Left ventricle myocardium superior (tissue), 1 donor: Measurements from ENCODE around the gene SLC6A4. TPM values are rescaled to one million over a fixed set of nuclear protein-coding genes. Genes with fewer than 3 reads are reported as not detected.

Experiments
- ATAC-seq: fragments of 200-7000 bp; cut with Tn5 transposase; one replicate; pipeline ENCODE4 v1.9.1; 2020; ENCODE audit warnings: mild to moderate bottlenecking, moderate library complexity
- DNase-seq: peaks from one replicate; pipeline ENCODE4 v3.0.0-alpha.2; 2020
- intact Hi-C: fragments of 100-400 bp; cut with micrococcal nuclease; formaldehyde crosslinking; loops from one replicate; pipeline ENCODE4 v1.11.0; 2022
- total RNA-seq: library from RNA; stranded (reverse); fragmentation: NEBNext Ultra II Directional; extraction: Animal tissue kit (Norgen Biotek cat#: 25700); gene quantifications from one replicate; pipeline ENCODE4 v1.2.1, GENCODE V29; 2021
- donor health status: DM: no; HTN: yes; CAD: no; lungs with severe emphysema.

SLC6A4 gene
- total RNA-seq, 1 donor from 2014 or later: not detected

GRCh38 chr17:30196504-30196903 is 39.0 kb downstream of the SLC6A4 start:
- intact Hi-C loops: no loop called here
- ATAC-seq (no peak), DNase-seq (no peak)

DNA sequence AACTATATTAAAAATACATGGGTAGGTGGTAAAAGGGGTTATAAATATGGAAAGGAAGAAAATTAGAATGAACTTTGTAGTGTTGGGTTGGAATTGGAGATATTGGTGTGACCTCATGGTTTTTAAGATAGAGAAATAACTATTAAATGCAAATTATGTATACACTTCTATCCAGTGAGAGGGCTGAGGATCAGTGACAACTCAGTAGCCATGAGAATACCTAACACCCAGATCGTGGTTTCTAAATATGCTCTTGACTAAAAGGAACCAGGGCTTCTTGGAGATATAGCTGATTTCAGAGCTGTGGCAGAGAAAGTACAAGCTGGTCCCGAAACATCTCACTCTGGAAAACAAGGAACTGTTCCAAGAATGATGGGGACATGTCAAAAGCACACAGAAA is 44.4 kb downstream of the SLC6A4 start:
- ATAC-seq (no peak), DNase-seq (no peak)
- intact Hi-C loops: no loop called here

DNA sequence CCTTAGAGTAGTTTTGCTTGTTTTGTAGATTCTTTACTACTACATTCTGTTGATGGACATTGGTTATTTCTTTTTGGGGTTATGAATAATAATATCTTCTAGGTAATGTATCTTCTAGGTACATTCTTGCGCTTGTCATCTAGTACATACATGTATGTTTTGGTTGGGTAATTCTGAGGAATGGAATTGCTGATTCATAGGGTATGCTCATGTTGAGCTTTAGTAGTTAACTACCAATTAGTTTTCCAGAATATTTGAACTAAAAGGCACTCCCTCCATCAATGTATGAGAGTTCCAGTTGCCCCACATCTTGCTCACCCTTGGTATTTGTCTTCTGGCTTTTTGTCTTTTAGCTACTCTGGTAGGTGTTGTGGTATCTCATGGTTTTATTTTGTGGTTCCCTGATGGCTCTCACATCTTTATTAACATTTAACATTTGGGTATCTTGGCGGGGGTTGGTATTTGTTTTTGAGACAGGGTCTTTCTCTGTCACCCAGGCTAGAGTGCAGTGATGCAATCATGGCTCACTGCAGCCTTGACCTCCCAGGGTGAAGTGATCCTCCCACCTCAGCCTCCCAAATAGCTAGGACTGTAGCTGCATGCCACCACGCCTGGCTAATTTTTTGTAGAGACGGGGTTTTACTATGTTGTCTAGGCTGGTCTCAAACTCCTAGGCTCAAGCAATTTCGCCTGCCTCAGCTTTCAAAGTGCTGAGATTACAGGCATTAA is 47.1 kb downstream of the SLC6A4 start:
- intact Hi-C loops: no loop called here
- DNase-seq (no peak), ATAC-seq (no peak)

GRCh38 chr17:30187573-30187972 is 47.9 kb downstream of the SLC6A4 start:
- intact Hi-C loops: no loop called here
- DNase-seq (no peak), ATAC-seq (no peak)

- no peak for ATAC-seq
- intact Hi-C loops: no loop called here
Observed at GRCh38 chr17:30186761-30187160, 48.7 kb downstream of the SLC6A4 start.

GRCh38 chr17:30176855-30177254 is 58.6 kb downstream of the SLC6A4 start:
- intact Hi-C loops: no loop called here
- ATAC-seq: no peak
- no peak for DNase-seq

More at GRCh38 chr17:30186761-30187160, 48.7 kb downstream of the SLC6A4 start:
- DNase-seq: no peak

GRCh38 chr17:30174556-30174955 is 60.9 kb downstream of the SLC6A4 start:
- DNase-seq: no peak
- ATAC-seq: no peak
- intact Hi-C loops: no loop called here

DNA sequence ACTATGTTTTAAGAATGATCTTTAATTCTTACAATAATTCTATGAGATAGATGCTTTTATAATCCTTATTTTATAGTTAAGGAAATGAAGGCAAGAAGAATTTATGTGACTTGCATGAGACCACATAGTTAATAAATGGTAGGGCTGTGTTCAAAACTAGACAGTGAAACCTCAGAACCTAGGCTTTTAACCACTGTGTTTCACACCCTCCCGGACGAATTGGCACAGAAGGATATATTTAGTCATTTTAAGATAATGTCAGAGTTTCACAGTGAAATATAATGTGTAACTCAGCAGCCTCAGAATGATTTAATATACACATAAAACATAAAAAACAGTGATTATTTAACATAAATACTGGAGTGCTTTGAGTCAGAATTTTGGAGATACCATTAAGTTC is 61.8 kb downstream of the SLC6A4 start:
- DNase-seq: no peak
- intact Hi-C loops: no loop called here
- no peak for ATAC-seq

DNA sequence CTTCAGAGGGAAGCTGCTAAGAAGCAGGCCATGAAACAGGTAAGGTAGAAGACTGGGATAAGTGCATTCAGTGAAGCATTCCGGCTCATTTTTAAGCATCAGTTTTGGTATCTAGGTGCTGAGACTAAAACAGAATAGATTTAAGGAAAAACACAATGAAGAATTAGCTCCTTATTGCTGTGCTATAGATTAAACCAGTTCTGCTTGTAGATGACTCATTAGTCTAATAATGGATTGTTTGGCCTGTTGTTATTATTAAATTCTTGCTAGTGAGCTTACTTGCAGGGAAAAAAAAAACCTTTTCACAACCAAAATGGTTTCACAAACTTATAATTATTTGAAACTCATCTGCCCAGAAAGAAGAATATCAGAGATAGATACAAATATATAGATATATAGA is 62.9 kb downstream of the SLC6A4 start:
- no peak for ATAC-seq
- intact Hi-C loops: no loop called here
- no peak for DNase-seq

DNA sequence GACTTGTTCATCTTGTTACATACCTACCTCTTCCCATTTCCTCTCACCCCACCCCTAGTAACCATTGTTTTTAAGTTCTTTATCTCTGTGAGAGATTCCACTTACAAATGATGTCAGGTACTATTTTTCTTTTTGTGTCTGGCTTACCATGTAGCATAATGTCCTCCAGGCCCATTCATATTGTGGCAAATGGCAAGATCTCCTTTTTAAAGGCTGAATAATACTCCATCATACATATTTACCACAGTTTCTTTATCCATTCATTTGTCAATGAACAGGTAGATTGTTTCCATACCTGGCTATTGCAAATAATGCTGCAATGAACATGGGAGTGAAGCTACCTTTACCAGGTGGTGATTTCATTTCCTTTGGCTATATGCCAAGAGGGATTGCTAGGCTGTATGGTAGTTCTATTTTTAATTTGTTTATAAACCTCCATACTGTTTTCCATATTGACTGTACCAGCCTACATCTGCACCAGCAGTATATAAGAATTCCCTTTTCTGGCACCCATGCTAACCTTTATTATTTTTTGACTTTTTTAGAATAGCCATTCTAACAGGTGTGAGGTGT is 65.0 kb downstream of the SLC6A4 start:
- intact Hi-C loops: no loop called here
- DNase-seq: no peak
- no peak for ATAC-seq

GRCh38 chr17:30165960-30166359 is 69.5 kb downstream of the SLC6A4 start:
- no peak for DNase-seq
- ATAC-seq: no peak
- intact Hi-C loops: no loop called here

- intact Hi-C loops: no loop called here
- ATAC-seq (no peak), DNase-seq (no peak)
Observed at GRCh38 chr17:30165147-30165546, 70.3 kb downstream of the SLC6A4 start.

GRCh38 chr17:30164531-30164930 is 71.0 kb downstream of the SLC6A4 start:
- no peak for DNase-seq
- intact Hi-C loops: no loop called here
- ATAC-seq: no peak

DNA sequence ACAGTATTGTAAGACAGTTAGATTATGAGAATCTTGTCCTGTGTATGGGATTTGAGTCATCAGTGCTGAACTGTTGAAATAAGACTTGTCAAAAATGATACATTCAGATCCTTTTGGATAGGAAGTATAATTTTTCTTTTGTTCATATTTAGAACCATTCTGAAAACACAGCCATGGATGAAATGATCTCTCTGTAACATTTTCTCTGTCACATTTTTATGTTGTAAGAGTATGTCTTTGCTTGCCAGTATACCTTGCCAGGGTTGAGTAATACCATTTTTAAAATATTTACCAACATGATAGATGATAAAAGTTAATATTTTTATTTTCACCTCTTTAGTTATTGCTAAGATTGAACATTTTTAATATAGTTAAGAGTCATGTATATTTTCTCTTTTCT is 73.9 kb downstream of the SLC6A4 start:
- no peak for DNase-seq
- ATAC-seq: no peak
- intact Hi-C loops: no loop called here

DNA sequence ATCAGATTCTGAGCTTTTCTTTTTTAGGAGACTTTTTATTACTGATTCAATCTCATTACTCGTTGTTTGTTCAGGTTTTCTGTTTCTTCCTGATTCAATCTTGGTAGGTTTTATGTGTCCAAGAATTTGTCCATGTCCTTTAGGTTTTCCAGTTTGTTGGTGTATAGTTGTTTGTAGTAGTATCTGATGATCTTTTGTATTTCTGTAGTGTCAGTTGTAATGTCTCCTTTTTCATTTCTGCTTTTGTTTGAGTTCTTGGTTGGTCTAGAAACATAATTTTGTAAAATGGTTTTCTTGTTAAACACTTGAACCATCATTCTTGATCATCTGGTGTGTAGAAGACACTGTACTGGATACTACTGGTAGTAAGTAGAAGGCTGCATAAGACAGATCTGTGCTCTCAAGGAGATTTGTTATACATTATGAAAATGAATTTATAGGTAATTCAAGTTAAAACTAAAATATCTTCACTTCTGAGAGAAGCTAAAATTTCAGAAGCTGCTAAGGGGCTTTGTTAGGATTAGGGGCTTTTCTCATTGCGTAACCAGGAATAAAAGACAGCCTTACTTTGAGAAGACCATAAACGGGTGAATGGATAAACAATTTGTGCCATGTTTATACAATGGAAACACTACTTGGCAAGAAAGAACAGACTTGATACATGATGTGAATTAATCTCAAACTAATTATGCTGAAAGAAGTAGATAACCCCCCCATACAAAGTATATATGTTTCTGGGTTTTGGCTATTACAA is 74.9 kb downstream of the SLC6A4 start:
- no peak for ATAC-seq
- intact Hi-C loops: no loop called here
- no peak for DNase-seq

- ATAC-seq (no peak), DNase-seq (no peak)
- intact Hi-C loops: no loop called here
Observed at GRCh38 chr17:30158896-30159625, 76.4 kb downstream of the SLC6A4 start.

- no peak for ATAC-seq
- intact Hi-C loops: no loop called here
- DNase-seq: no peak
Observed at GRCh38 chr17:30155389-30155788, 80.1 kb downstream of the SLC6A4 start.

GRCh38 chr17:30153463-30153862 is 82.0 kb downstream of the SLC6A4 start:
- DNase-seq (no peak), ATAC-seq (no peak)
- intact Hi-C loops: no loop called here

DNA sequence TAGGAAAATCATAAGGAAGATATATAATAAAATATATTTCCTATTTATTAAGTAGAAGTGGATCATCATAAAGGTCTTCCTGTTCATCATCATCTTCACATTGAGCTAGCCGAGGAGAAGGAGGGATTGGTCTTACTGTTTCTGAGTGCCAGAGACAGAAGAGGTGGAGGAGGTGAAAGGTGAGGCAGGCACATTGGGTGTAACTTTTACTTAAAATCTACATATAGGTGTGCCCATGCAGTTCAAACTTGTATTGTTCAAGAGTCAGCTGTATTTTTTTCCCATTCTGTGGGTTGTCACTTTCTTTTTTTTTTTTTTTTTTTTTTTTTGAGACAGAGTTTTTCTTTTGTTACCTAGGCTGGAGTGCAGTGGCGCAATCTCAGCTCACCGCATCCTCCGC is 84.0 kb downstream of the SLC6A4 start:
- intact Hi-C loops: no loop called here
- ATAC-seq: no peak
- no peak for DNase-seq

GRCh38 chr17:30148376-30148775 is 87.1 kb downstream of the SLC6A4 start:
- intact Hi-C loops: no loop called here
- ATAC-seq (no peak), DNase-seq (no peak)
